ENCODE measurements around the gene USP32.
"Not testable (repeated sequence)": the region's sequence is repeated elsewhere in the genome, so short reads cannot be mapped to it uniquely, and the experiment has no call there.

- not testable (repeated sequence) for TF ChIP-seq POLR2AphosphoS5 (IDR thresholded peaks at IDR 0.05); CTCF (IDR thresholded peaks at IDR 0.05); POLR2A (IDR thresholded peaks at IDR 0.05); EP300 (IDR thresholded peaks at IDR 0.05; ENCODE audit: low read depth)
Observed at GRCh38 chr17:60227276-60227675, 164.7 kb downstream of the USP32 start.
